Progenitor cell of endocrine pancreas (in vitro differentiated cells): ENCODE data around the gene CASP9. TPM values are rescaled to one million over a fixed set of nuclear protein-coding genes. Genes with fewer than 3 reads are reported as not detected.

Experiments used
- DNase-seq: peaks from one replicate; pipeline ENCODE4 v3.0.0; 2021; ENCODE audit warnings: low spot score; ENCODE audit not compliant: unreplicated experiment
- H3K27ac Mint-ChIP-seq: 2 replicates; pipeline ENCODE4 v1.8.0; 2021; ENCODE audit warnings: mild to moderate bottlenecking, moderate library complexity, mixed read lengths
- H3K27me3 Mint-ChIP-seq: 2 replicates; pipeline ENCODE4 v1.8.0; 2021; ENCODE audit warnings: mixed read lengths
- H3K36me3 Mint-ChIP-seq: 2 replicates; pipeline ENCODE4 v1.8.0; 2022; ENCODE audit warnings: mixed read lengths; ENCODE audit not compliant: insufficient read depth
- H3K4me1 Mint-ChIP-seq: 2 replicates; pipeline ENCODE4 v1.8.0; 2021; ENCODE audit warnings: low read depth, mixed read lengths
- H3K4me3 Mint-ChIP-seq: 2 replicates; pipeline ENCODE4 v1.8.0; 2021; ENCODE audit warnings: low read depth, mild to moderate bottlenecking, moderate library complexity, mixed read lengths
- H3K9me3 Mint-ChIP-seq: 2 replicates; pipeline ENCODE4 v1.8.0; 2021; ENCODE audit warnings: low read depth, mixed read lengths
- CTCF ChIP-seq: fragments of 200-600 bp; sonication (generic); IDR thresholded peaks from one replicate; pipeline ENCODE4 v1.5.0; 2021; ENCODE audit warnings: antibody characterized with exemption, mild to moderate bottlenecking; ENCODE audit not compliant: unreplicated experiment
- total RNA-seq: library from RNA; stranded (reverse); gene quantifications from 2 replicates; pipeline ENCODE4 v1.2.1, GENCODE V29; 2021

CASP9 gene
- total RNA-seq, 1 donor from 2014 or later, result 25.2 TPM

- TF ChIP-seq CTCF, result no peak
- peaks cover 3% of the 10 kb centered on the region for H3K4me1 Mint-ChIP-seq
- H3K4me3 Mint-ChIP-seq, result no peak overlapping the region
These were observed 81.9 kb downstream of the CASP9 start for GRCh38 chr1:15442119-15442518.

More at GRCh38 chr1:15442119-15442518, 81.9 kb downstream of the CASP9 start:
- no peaks in the 10 kb centered on the region for H3K36me3 Mint-ChIP-seq
- H3K27ac Mint-ChIP-seq, result no peak overlapping the region
- H3K27me3 Mint-ChIP-seq, result peaks cover 5% of the 10 kb centered on the region
- DNase-seq, result no peak
- H3K9me3 Mint-ChIP-seq, result no peaks in the 10 kb centered on the region

Other genes with a start within 250 kb of the CASP9 start
- 17.8 and 19.4 TPM in 2 replicates for gene EFHD2, start 114.3 kb downstream of the CASP9 start, total RNA-seq
- gene CTRC, start 85.8 kb downstream of the CASP9 start, total RNA-seq, result 0.57 and 0.87 TPM in 2 replicates
- gene CELA2A, start 67.5 kb downstream of the CASP9 start, total RNA-seq, result not detected in 2 replicates
- gene CELA2B, start 48.1 kb downstream of the CASP9 start, total RNA-seq, result not detected in 2 replicates
- 34.9 and 37.7 TPM in 2 replicates for gene DNAJC16, start 2.6 kb upstream of the CASP9 start, total RNA-seq
- gene AGMAT, start 60.8 kb upstream of the CASP9 start, total RNA-seq, result 3.1 and 4.0 TPM in 2 replicates
- 34.5 and 35.6 TPM in 2 replicates for gene DDI2, start 93.2 kb upstream of the CASP9 start, total RNA-seq
- gene PLEKHM2, start 160.1 kb upstream of the CASP9 start, total RNA-seq, result 60.1 and 70.4 TPM in 2 replicates
- gene SLC25A34, start 212.0 kb upstream of the CASP9 start, total RNA-seq, result 5.5 and 6.0 TPM in 2 replicates
- gene TMEM82, start 218.3 kb upstream of the CASP9 start, total RNA-seq, result 0.44 and 1.4 TPM in 2 replicates
- 101 and 105 TPM in 2 replicates for gene FBLIM1, start 234.6 kb upstream of the CASP9 start, total RNA-seq